ENCODE measurements around the gene ALPP. TPM values are rescaled to one million over a fixed set of nuclear protein-coding genes. Genes with fewer than 3 reads are reported as not detected.
"Not testable (repeated sequence)": the region's sequence is repeated elsewhere in the genome, so short reads cannot be mapped to it uniquely, and the experiment has no call there.

The ALPP gene
- total RNA-seq, 1 donor from 2014 or later: not detected

DNA sequence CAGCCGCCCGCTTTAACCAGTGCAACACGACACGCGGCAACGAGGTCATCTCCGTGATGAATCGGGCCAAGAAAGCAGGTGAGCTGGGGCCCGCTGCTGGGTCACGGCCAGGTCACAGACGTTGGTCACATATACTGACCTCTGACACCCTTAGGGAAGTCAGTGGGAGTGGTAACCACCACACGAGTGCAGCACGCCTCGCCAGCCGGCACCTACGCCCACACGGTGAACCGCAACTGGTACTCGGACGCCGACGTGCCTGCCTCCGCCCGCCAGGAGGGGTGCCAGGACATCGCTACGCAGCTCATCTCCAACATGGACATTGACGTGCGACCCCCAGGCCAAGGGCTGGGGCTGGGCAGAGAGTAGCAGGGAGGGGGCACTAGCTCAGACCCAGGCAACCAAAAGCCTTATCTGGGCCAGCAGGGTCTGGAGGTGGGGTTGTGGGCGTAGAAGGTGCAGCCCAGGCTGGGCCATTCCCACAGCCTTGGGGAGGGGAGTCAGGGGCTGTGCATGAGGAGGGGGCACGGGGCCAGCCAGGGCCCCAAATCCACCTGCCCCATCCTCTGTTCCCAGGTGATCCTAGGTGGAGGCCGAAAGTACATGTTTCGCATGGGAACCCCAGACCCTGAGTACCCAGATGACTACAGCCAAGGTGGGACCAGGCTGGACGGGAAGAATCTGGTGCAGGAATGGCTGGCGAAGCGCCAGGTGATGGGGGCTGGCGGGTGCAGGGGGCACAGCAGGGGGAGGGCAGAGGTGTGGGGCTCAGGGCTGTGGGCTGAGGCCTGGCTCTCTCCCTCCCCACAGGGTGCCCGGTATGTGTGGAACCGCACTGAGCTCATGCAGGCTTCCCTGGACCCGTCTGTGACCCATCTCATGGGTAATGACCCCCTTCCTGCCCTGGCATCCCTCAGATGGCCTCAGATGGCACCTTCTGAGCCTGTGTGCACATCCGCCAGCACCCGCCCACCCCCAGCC, 1.3 kb downstream of the ALPP start:
- intact Hi-C loops (cut with micrococcal nuclease): not testable (repeated sequence)

DNA sequence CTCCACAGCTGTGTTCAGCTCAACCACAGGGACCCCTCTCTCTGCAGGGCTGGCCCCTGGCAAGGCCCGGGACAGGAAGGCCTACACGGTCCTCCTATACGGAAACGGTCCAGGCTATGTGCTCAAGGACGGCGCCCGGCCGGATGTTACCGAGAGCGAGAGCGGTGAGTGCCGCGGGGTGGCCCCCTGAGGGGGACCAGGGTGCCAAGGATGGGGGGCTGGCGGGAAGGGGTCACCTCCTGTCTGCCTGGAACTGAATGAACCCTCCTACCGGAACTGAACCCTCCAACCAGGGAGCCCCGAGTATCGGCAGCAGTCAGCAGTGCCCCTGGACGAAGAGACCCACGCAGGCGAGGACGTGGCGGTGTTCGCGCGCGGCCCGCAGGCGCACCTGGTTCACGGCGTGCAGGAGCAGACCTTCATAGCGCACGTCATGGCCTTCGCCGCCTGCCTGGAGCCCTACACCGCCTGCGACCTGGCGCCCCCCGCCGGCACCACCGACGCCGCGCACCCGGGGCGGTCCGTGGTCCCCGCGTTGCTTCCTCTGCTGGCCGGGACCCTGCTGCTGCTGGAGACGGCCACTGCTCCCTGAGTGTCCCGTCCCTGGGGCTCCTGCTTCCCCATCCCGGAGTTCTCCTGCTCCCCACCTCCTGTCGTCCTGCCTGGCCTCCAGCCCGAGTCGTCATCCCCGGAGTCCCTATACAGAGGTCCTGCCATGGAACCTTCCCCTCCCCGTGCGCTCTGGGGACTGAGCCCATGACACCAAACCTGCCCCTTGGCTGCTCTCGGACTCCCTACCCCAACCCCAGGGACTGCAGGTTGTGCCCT, 2.9 kb downstream of the ALPP start:
- intact Hi-C loops (cut with micrococcal nuclease): not testable (repeated sequence)

DNA sequence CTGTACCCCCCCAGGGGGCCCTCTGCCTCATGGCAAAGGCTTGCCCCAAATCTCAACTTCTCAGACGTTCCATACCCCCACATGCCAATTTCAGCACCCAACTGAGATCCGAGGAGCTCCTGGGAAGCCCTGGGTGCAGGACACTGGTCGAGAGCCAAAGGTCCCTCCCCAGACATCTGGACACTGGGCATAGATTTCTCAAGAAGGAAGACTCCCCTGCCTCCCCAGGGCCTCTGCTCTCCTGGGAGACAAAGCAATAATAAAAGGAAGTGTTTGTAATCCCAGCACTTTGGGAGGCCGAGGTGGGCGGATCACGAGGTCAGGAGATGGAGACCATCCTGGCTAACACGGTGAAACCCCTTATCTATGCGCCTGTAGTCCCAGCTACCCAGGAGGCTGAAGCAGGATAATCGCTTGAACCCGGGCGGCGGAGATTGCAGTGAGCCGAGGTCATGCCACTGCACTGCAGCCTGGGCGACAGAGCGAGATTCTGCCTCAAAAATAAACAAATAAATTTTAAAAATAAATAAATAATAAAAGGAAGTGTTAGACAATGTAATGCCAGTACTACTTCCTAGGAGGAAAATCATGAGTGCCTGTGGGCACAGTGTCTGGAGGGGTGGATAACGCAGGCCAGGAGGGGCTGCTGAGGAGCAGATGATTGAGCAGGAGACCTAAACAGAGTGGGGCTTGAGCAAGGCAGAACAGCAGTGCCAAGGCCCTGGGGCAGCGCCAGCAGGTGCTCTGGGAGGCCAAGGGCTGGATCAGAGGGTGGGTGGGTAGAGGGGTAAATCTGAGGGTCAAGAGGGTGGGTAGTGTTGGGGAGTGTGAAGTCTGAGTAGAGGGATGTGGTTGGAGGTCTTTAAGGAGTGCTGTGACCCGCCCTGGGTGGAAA, 4.0 kb downstream of the ALPP start:
- intact Hi-C loops (cut with micrococcal nuclease): no loop called here

DNA sequence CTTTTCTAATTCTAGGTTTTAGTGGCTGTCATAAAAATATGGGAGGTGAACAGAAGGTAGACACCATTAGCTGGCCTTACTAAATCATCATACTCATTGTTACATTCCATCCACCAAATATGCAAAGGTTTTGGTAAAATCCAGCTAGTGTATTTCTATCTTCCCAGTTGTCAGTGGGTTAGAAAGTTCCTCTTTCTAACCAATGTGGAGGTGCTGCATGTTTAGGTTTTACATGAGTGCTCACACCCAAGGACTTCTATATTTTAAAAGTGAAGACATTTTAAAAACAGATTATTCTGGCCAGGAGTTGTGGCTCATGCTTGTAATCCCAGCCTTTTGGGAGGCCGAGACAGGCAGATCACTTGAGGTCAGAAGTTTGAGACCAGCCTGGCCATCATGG, 5.9 kb downstream of the ALPP start:
- intact Hi-C loops (cut with micrococcal nuclease): no loop called here

DNA sequence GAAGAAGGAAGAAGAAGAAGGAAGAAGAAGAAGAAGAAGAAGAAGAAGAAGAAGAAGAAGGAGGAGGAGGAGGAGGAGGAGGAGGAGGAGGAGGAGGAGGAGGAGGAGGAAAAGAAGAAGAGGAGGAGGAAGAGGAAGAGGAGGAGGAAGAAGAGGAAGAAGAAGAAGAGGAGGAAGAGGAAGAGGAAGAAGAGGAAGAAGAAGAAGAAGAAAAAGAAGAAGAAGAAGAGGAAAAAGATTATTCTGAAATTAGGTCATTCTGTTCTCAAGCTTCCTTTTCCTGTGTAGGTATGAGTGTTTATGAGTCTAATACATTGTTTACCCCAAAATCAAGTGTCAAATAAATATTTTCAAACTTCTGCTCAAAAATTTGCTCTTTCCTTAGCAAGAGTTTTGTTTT, 6.5 kb downstream of the ALPP start:
- intact Hi-C loops (cut with micrococcal nuclease): not testable (repeated sequence)

DNA sequence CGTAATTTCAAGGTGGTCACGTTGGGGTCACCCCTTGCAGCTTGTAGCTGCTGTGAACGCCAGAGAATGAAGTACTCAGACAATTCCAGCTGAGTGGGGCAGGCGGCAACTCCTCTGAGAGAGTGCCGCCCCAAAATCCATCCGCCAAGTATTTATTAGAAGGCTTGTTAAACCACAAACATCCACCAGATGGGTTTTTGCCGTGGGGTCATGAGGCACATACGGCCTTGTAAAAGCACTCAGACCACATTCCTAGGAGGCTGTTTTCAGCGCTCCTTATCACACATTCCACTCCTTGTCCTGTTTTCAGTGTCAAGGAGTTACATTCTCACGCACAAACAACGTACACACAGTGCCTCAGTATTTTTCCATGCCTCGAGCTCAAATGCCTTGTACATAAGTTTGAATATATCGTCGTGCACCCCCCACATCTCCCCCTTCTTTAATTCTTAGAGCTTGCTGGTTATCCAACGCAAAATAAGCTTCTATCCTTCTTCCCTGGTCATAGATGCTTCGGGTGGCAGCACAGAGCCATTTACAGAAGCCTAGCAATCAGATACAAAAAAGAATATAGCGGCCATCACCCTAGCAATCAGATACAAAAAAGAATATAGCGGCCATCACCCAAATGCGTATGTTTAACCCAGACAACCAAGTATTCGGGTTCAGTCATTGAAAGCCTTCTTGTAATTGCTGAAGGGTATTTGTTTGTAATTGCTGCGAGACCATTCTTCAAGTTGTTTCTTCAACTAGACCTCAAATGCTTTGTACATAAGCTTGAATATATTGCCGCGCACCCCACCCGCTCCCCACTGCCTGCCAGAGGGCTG, 7.3 kb downstream of the ALPP start:
- intact Hi-C loops (cut with micrococcal nuclease): no loop called here

DNA sequence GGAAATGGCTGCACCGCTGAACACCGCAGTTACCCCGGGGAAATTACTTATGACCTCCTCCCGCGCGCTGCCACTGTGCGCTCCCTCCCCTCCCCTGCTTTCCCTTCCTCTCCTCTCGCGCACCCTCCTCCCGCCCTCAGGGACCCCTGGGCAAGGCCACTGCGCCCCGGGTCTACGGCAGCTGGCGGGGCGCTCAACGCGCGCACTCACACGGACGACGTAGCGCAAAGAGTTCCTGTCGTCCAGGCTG, 7.9 kb downstream of the ALPP start:
- intact Hi-C loops (cut with micrococcal nuclease): no loop called here

DNA sequence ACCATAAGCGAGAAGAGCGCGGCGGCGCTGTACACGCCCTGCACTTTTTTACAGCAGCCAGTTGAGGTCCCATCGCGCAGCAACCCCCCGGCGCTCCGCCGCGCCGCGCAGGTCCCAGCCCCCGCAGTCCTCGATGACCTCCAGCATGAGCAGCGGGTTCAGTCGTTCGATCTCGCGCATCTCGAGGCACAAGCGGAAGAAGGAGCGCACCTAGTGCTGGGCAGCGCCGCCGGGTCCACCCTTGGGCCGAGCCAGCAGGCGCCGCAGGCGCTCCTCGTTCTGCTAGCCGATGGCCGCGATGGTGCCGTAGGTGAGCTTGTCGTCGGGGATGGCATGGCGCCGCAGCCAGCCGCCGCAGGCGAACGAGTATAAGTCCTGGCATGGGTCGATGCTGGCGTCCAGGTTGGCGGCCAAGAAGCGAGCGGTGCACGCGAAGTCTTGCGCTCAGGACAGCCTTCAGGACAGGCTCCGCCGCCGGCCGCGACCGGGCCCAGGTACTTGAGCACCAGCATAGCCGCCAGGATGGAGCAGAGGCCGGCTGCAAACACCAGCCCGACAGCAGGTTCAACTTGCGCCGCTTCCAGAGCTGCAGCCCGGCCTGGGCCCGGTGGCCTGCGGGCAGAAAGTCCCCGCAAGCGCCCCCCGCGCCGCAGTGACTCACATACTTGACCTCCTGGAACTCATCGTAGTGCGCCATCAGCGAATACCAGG, 8.3 kb downstream of the ALPP start:
- intact Hi-C loops (cut with micrococcal nuclease): no loop called here

DNA sequence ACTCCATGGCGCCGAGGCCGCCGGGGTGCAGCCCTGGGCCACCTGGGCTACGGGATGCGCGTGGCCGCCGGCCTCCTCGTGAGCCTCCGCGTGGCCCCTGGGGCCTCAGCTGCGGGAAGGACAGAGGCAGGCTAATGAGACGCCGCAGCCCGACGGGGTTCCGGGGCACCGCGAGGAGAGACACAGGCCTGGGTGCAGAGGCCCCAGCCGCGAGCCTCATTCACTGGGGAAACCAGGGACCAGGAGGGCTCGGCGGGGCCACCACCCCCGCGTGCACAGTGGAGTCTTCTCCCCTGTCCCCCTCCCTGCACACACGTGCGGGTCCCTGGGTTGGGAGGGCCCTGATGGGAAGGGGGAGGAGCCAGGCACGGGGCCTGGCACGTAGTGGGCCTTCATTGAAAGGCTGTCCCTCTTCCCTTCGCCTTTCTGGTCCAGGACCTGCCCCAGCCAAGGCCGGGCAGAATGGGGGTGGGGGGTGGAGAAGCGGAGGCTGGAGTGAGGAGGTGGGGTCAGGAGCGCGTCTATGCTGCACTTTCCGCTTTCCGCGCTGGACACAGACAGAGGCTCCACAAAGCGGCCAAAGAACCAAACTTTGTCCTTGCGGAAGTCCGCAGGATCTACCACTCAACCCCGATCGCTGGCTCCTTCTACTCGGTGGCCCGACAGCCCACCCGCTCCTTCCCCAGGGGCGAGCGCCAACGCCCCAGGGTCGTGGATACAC, 9.1 kb downstream of the ALPP start:
- intact Hi-C loops (cut with micrococcal nuclease): no loop called here

DNA sequence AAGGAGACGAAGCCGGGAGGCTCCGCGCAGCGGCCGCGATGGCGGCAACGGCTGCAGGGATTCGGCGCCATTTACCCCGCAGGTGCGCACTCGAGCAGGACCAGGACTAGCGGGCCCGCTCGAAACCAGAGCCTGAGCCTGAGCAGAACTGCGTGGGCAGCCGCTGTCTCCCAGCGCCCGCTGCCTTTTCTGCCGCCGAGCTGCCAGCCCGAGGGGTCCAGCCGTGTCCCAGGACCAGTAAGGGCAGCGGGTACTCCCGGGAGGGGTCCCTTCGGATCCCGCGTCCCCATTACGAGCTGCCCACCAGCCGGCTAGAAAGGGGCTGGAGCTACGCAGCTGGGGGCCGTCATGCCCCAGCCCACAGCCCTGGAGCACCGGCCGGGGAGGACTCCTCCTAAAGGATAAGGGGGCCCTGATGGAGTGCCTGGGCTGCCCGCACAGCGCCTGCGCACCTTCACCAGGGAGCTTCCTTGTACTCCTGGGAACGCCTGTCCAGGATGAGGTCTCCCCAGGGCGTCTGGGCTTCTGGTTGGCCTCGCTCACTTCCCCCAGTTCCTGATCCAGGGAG, 9.9 kb downstream of the ALPP start:
- intact Hi-C loops (cut with micrococcal nuclease): no loop called here

DNA sequence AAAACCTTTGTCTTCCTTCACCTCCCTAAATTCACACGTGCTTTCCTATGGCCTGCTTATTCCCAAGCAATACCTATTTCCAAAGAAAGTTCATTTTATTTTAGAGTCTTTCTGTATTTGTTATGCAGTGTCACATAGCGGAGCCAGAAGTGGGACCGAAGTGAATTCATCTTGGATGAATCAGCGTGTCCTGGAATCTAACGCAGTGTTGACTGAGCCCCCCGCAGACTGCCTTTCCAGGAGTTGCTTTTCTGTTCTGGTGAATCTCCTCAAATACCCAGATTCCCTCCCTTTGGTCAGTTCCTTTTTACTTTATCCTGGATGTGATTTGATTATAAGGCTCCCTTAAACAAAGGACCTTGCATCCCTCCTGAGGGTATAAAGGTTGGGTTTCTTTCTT, 10.8 kb downstream of the ALPP start:
- intact Hi-C loops (cut with micrococcal nuclease): no loop called here

DNA sequence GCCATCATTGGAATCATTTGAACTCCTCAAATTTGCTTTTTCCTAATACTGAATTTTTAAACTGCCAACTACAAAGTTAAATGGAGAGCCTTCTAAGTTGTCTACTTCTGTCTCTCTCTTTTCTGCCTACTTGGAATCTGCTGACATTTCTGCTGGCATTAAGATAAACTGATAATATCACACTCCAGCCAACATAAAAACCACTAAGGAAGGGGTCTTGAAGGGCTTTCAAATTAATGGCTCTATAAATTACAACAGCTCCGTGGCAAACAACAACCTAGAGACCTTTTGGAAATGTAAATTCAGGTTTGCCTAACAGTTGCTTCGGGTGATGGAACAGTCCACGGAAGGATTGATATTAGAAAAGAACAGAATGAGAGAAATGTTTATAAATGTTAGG, 12.1 kb downstream of the ALPP start:
- intact Hi-C loops (cut with micrococcal nuclease): no loop called here

DNA sequence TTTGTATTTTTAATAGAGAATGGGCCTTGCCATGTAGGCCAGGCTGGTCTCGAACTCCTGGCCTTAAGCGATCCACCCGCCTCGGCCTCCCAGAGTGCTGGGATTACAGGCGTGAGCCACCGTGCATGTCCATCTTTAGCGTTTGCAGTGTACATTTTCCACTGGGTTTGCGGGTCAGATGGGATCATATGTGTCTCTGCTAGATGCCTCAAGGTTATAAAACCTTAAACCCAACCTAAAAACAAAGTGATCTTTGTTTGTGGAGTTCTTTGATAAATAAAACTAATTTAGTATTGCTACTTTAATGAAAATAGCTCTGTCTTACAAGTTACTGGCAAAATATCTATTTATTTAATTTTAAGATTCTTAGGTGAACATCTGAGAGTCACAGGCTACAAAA, 15.0 kb downstream of the ALPP start:
- intact Hi-C loops (cut with micrococcal nuclease): no loop called here

DNA sequence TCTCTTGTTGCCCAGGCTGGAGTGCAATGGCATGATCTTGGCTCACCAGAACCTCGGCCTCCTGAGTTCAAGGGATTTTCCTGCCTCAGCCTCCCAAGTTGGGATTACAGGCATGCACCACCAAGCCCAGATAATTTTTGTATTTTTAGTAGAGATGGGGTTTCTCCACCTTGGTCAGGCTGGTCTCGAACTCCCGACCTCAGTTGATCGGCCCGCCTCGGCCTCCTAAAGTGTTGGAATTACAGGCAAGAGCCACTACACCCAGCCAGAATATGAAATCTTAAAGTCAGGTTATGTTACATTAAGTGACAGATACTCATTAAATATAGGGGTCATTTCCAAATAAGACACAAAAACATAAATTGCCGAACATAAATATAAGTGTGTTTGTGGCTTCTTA, 15.9 kb downstream of the ALPP start:
- intact Hi-C loops (cut with micrococcal nuclease): not testable (repeated sequence)

DNA sequence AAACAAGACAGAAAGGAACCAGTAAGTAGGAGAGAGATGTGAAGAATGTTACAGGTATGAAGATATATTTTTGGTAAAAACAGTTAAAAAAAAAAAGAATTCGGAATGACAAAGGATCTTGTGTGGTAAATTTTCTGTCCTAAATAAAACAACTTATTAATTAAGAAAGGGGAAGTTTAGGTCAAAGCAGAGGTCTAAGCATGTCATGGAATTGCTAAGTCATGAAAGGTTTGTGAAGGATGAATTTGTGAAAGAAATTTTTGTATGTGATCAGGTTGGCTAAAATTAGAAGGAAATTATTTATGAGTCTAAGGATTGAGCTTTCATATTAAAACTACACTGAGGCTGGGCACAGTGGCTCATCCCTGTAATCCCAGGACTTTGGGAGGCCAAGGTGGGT, 17.0 kb downstream of the ALPP start:
- intact Hi-C loops (cut with micrococcal nuclease): no loop called here

DNA sequence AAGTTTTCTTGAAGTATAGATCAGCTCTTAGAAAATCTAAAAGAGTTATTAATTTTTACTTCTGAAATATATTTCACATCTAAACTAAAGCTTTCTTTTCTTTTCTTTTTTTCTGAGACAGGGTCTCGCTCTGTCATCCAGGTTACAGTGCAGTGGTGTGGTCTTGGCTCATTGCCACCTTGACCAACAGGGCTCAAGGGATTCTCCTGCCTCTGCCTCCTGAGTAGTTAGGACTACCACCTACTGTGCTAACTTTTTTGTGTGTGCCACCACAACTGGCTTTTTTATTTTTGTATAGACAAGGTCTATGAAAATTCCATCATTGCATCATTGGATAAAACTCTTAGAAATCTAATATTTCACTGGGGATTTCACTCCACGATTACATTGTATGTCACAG, 18.1 kb downstream of the ALPP start:
- intact Hi-C loops (cut with micrococcal nuclease): no loop called here

DNA sequence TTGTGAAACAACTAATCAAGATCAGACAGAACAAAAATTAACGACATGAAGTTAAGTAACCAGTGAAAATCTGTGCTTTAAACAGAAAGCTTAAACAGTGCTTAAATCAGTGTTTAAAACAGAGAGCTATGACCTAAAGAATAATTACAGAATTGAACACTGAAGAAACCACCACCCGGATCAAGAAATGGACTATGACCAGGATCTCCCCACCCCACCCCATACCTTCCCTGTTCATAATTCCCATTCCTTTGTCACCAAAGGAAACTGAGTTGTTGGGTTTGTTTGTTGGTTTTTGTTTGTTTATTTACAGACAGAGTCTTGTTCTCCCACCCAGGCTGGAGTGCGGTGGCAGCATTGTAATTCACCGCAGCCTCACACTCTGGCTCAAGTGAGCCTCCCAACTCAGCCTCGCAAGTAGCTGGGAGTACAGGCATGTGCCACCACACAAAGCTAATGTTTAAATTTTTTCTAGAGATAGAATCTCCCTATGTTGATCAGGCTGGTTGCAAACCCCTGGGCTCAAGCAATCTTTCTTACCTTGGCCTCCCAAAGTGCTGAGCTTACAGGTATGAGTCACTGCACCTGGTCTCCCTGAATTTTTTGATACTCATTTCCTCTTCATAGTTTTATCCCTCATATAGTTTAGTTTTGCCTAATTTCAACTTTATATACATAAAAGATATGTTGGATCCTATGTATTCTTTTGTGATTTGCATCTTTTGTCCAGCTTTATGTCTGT, 19.9 kb downstream of the ALPP start:
- intact Hi-C loops (cut with micrococcal nuclease): no loop called here

DNA sequence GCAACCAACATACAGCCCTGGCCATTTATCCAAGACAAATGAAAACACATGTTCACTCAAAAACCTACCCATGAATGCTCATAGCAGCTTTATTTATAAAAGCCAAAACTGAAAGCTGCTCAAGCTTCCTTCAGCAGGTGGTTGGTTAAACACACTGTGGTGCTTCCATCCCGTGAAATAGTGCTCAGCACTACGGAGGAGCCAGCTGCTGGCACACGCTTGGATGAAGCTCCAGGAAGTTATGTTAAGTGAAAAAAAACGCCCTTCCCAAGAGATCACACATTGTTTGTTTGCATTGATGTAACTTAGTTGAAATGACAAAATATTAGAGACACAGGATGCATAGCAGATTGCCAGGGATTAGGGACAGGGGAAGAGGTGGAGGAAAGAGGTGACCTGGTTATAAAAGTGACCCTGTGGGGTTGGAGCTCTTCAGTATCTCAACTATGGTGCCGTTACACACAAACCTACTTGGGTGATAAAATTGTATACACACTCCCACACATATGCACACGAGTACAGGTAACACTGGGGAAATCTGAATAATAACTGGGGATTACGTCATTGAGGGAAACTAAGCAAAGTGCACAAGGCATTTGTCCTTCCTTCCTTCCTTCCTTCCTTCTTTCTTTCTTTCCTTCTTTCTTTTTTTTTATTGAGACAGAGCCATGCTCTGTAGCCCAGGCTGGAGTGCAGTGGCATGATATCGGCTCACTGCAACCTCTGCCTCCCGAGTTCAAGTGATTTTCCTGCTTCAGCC, 21.9 kb downstream of the ALPP start:
- intact Hi-C loops (cut with micrococcal nuclease): no loop called here

All from T-helper 2 cell treated with Interferon-gamma antibody and Interleukin-4, amounts not matched to agents 100 ng/mL and 5 ng/mL, for 36 hours (primary cell).